Endothelial cell of umbilical vein (primary cell): ENCODE data around the gene LDLRAD4. TPM values are rescaled to one million over a fixed set of nuclear protein-coding genes. Genes with fewer than 3 reads are reported as not detected.

Experiments
- BruUV-seq: library from RNA; stranded (reverse); fragments of 400-500 nt; replicated peaks from 2 replicates; lab custom pipeline; 2021; lab: Mats Ljungman, UMichigan
- CTCF ChIA-PET: fragments of 300-600, 350-600 bp; sonication (Branson Sonifier 250); formaldehyde crosslinking; loops from one replicate; lab custom pipeline; 2021; ENCODE audit warnings: antibody characterized with exemption, inconsistent platforms; lab: Charles Lee
- POLR2A ChIA-PET: fragments of 300-600, 350-600 bp; sonication (Branson Sonifier 250); formaldehyde crosslinking; loops from one replicate; lab custom pipeline; 2021; ENCODE audit warnings: antibody characterized with exemption, inconsistent platforms; lab: Charles Lee
- DNase-seq: peaks from one replicate; pipeline ENCODE4 v3.0.0-alpha.2; 2011; ENCODE audit warnings: low read depth, low spot score
- FAIRE-seq: peaks from 2 replicates; lab custom pipeline; 2011; peaks lifted over from hg19 to GRCh38; lab: Jason Lieb, UNC
- H2AFZ ChIP-seq: 2 replicates; pipeline ENCODE4 v1.6.0; 2012; ENCODE audit warnings: low read depth, low read length, control low read depth, inconsistent platforms
- H3K27ac ChIP-seq: 2 replicates; pipeline ENCODE4 v1.5.1; 2011; ENCODE audit warnings: low read depth, mild to moderate bottlenecking, control low read depth, low read length, moderate library complexity; ENCODE audit not compliant: insufficient read depth
- H3K27me3 ChIP-seq, 2 experiments: 2 replicates each; pipeline versions ENCODE4 v1.6.0 to v1.6.1; 2011; ENCODE audit warnings: low read length in 2 of 2, mixed read lengths in 1 of 2; ENCODE audit not compliant: control insufficient read depth in 2 of 2, insufficient read depth in 2 of 2
- H3K36me3 ChIP-seq, 2 experiments: 2 replicates in 1 of 2; 3 replicates in 1 of 2; pipeline ENCODE4 v1.5.1; 2011; ENCODE audit warnings: low read length in 2 of 2, mild to moderate bottlenecking in 1 of 2, moderate library complexity in 1 of 2; ENCODE audit not compliant: control insufficient read depth in 2 of 2, insufficient read depth in 2 of 2; ENCODE audit errors: extremely low read depth in 1 of 2
- H3K4me1 ChIP-seq: 3 replicates; pipeline ENCODE4 v1.5.1; 2011; ENCODE audit warnings: mild to moderate bottlenecking, low read length; ENCODE audit not compliant: control insufficient read depth, insufficient read depth; ENCODE audit errors: extremely low read depth
- H3K4me2 ChIP-seq: 2 replicates; pipeline ENCODE4 v1.6.1; 2011; ENCODE audit warnings: low read length, control low read depth, mixed read lengths; ENCODE audit not compliant: insufficient read depth
- H3K4me3 ChIP-seq, 3 experiments: fragments of 200-600 bp in 1 of 3; sonication (generic), shearing (Covaris generic) in 1 of 3; replicated peaks in 1 of 3; 2 replicates each; pipeline ENCODE4 v1.5.1; 2011 to 2016; ENCODE audit warnings: control low read depth in 3 of 3, low read length in 3 of 3, mild to moderate bottlenecking in 2 of 3, inconsistent platforms in 1 of 3, low read depth in 1 of 3, moderate library complexity in 1 of 3; ENCODE audit not compliant: insufficient read depth in 1 of 3
- H3K79me2 ChIP-seq: 2 replicates; pipeline ENCODE4 v1.6.0; 2012; ENCODE audit warnings: low read length, inconsistent platforms; ENCODE audit not compliant: control insufficient read depth, insufficient read depth
- H3K9ac ChIP-seq: replicated peaks from 2 replicates; pipeline ENCODE3; 2011; ENCODE audit warnings: low read length, control low read depth; ENCODE audit not compliant: insufficient read depth; ENCODE audit errors: extremely low read depth
- H3K9me1 ChIP-seq: replicated peaks from 3 replicates; pipeline ENCODE4 v1.6.0; 2011; ENCODE audit warnings: mild to moderate bottlenecking, low read length; ENCODE audit not compliant: control insufficient read depth, insufficient read depth; ENCODE audit errors: extremely low read depth
- H3K9me3 ChIP-seq: replicated peaks from 2 replicates; pipeline ENCODE4 v1.5.1; 2012; ENCODE audit warnings: low read length, inconsistent platforms; ENCODE audit not compliant: control insufficient read depth, insufficient read depth
- H4K20me1 ChIP-seq: replicated peaks from 2 replicates; pipeline ENCODE3; 2011; ENCODE audit warnings: mild to moderate bottlenecking, low read length; ENCODE audit not compliant: control insufficient read depth, insufficient read depth; ENCODE audit errors: extremely low read depth
- FOS ChIP-seq: IDR thresholded peaks from 2 replicates; pipeline ENCODE4 v1.6.1; 2011; ENCODE audit warnings: mild to moderate bottlenecking, low read length, moderate library complexity, borderline replicate concordance; ENCODE audit not compliant: insufficient read depth
- JUN ChIP-seq: IDR thresholded peaks from 2 replicates; pipeline ENCODE4 v1.6.1; 2011; ENCODE audit warnings: borderline replicate concordance, low read depth; ENCODE audit not compliant: insufficient read length, insufficient read depth
- POLR2A ChIP-seq: IDR thresholded peaks from 2 replicates; pipeline ENCODE4 v1.6.1; 2012; ENCODE audit warnings: low read depth, mild to moderate bottlenecking, control low read depth, low read length
- dilution Hi-C: fragments of 300-500 bp; cut with MboI; formaldehyde crosslinking; loops from one replicate; pipeline ENCODE4 v1.15.0; 2019; ENCODE audit warnings: low sequenced_read_pairs; ENCODE audit not compliant: extremely low pct_ligation_motif_present
- intact Hi-C: fragments of 100-400 bp; cut with micrococcal nuclease; formaldehyde crosslinking; loops from one replicate; pipeline ENCODE4 v1.10.0; 2022
- polyA plus RNA-seq, 4 experiments: library from polyadenylated mRNA; depleted of rRNA in 3 of 4; stranded (reverse) in 3 of 4; unstranded in 1 of 4; fragments of >200 nt; gene quantifications; 2 replicates each; pipeline versions ENCODE4 v1.2.1 to v1.2.3, GENCODE V29; 2011 to 2012; ENCODE audit warnings: missing spikeins in 1 of 4
- total RNA-seq: library from RNA; stranded (reverse); gene quantifications from 2 replicates; pipeline ENCODE4 v1.2.3, GENCODE V29; 2021

The LDLRAD4 gene
- total and polyA plus RNA-seq, 2 donors (not counting 3 experiments of a cell fraction or from before 2014, with no cell fraction given), result 5.2 to 6.5 TPM

DNA sequence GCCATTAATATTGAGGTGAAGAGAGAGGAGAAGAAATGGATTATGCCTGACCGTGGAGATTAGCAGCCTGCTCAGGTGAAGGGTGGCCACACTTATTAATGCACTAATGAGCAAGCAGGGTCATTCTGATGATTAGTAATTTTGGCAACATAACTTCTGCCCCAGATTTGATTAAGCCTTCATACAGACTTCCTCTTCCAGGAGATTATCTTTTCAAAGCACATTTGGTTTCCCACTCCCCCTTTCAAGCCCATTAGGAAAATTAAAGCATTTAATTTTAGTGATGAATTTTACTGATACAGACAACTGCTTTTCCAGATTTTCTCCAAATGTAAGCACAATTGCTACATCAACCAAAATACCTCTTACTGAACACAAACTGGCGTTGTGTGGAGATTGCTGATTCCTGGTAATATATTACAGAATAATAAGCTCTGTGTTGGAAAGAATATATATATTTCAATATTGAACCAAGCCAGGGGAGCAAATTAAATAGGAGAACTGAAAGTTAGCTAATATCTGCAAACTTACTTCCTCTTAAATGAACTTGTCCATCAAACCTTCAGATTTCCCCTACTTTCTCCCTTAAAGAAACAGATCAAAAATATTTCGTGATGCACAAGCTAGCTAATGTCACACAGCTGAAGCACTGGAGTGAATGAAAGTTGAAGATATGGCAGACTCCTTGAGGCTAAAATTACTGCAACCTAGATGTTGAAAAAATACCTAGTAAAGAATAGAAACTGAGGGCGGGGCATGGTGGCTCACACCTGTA is 367.0 kb downstream of the LDLRAD4 start:
- DNase-seq, result no peak
- Histone ChIP-seq H3K27me3 (peaks cover 0 to 4% of the 10 kb centered on the region in 2 experiments), H4K20me1 (no peaks in the 10 kb centered on the region), H3K4me1 (no peaks in the 10 kb centered on the region), H3K9me3 (no peaks in the 10 kb centered on the region), H2AFZ (no peak overlapping the region), H3K4me3 (no peak overlapping the region), H3K9me1 (no peaks in the 10 kb centered on the region), H3K27ac (no peak overlapping the region), H3K36me3 (no peaks in the 10 kb centered on the region), H3K79me2 (no peaks in the 10 kb centered on the region), H3K4me2 (no peak overlapping the region), H3K9ac (no peak overlapping the region)
- intact Hi-C loops (no loop called here), dilution Hi-C loops (no loop called here)
- ChIA-PET CTCF (interaction anchor here (0.5 to 1.2 kb wide), 3 partner anchors 9 to 41 kb away, joined by 3 to 5 read pairs (median 3); no protein-coding TSS in a partner anchor), POLR2A (no interaction called here)
- no peak for FAIRE-seq
- TF ChIP-seq POLR2A, result no peak
- no TSS peak for BruUV-seq

DNA sequence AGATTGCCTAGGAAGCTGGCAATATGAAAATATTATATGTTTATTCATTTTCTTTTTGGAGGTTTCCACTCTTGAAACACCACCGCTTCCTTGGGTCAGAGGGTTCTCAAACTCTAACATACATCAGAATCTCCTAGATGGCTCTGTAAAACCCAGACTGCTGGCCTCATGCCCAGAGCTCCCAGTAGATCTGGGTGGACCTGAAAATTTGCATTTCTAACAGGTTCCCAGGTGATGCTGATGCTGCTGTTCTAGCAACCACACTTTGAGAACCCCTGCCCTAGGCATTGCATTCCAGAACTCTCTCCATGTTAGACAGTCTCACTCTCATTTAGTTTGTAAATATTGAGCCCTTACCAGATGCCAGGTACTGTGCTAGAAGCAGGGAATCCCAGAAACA is 368.4 kb downstream of the LDLRAD4 start:
- intact Hi-C loops, result no loop called here
- Histone ChIP-seq H3K9me3 (no peaks in the 10 kb centered on the region), H3K36me3 (no peaks in the 10 kb centered on the region), H3K9ac (no peak overlapping the region), H3K4me2 (no peak overlapping the region), H3K9me1 (no peaks in the 10 kb centered on the region), H3K27me3 (peaks cover 0 to 4% of the 10 kb centered on the region in 2 experiments), H2AFZ (no peak overlapping the region), H3K4me1 (no peaks in the 10 kb centered on the region), H4K20me1 (no peaks in the 10 kb centered on the region), H3K27ac (no peak overlapping the region), H3K4me3 (no peak overlapping the region), H3K79me2 (no peaks in the 10 kb centered on the region)
- CTCF ChIA-PET, result no interaction called here
- dilution Hi-C loops, result no loop called here
- DNase-seq (no peak), FAIRE-seq (no peak)
- POLR2A ChIA-PET, result no interaction called here
- BruUV-seq, result no TSS peak
- TF ChIP-seq FOS (no peak), JUN (no peak)
